OCI-LY7 (cell line): ENCODE data around the gene ARSK. TPM values are rescaled to one million over a fixed set of nuclear protein-coding genes. Genes with fewer than 3 reads are reported as not detected.

Experiments used
- BruUV-seq: library from RNA; stranded (reverse); fragments of 400-500 nt; replicated peaks from 2 replicates; lab custom pipeline; 2021; lab: Mats Ljungman, UMichigan
- CTCF ChIA-PET: fragments of 300-600 bp; sonication (Branson Sonifier 250); formaldehyde crosslinking; loops from one replicate; lab custom pipeline; 2022; ENCODE audit warnings: antibody characterized with exemption; ENCODE audit not compliant: unreplicated experiment; lab: Charles Lee
- POLR2A ChIA-PET: fragments of 300-600 bp; sonication (Branson Sonifier 250); formaldehyde crosslinking; loops from one replicate; lab custom pipeline; 2022; ENCODE audit warnings: antibody characterized with exemption; lab: Charles Lee
- DNase-seq: peaks from one replicate; pipeline ENCODE4 v3.0.0-alpha.2; 2015; ENCODE audit warnings: low spot score
- H2AFZ ChIP-seq: fragments of 200-600 bp; sonication (generic), shearing (Covaris generic); 2 replicates; pipeline ENCODE4 v1.6.1; 2014; ENCODE audit warnings: mild to moderate bottlenecking, antibody characterized with exemption, low read length, moderate library complexity
- H3K27ac ChIP-seq: fragments of 200-600 bp; sonication (generic); 2 replicates; pipeline ENCODE4 v1.5.1; 2014; ENCODE audit warnings: mixed run types, low read depth, mild to moderate bottlenecking, moderate library complexity, low read length, inconsistent platforms; ENCODE audit not compliant: poor library complexity, severe bottlenecking
- H3K36me3 ChIP-seq: fragments of 200-600 bp; sonication (generic); 2 replicates; pipeline ENCODE4 v1.6.1; 2014; ENCODE audit warnings: mild to moderate bottlenecking, antibody characterized with exemption, low read length, moderate library complexity, mixed read lengths; ENCODE audit not compliant: insufficient read depth
- H3K4me1 ChIP-seq: fragments of 200-600 bp; sonication (generic); 2 replicates; pipeline ENCODE4 v1.5.1; 2014; ENCODE audit warnings: mild to moderate bottlenecking, low read length; ENCODE audit not compliant: insufficient read depth, poor library complexity, severe bottlenecking
- H3K4me2 ChIP-seq: fragments of 200-600 bp; sonication (generic); 2 replicates; pipeline ENCODE4 v1.6.1; 2014; ENCODE audit warnings: mild to moderate bottlenecking, low read length
- H3K4me3 ChIP-seq: fragments of 200-600 bp; sonication (generic); 2 replicates; pipeline ENCODE4 v1.5.1; 2014; ENCODE audit warnings: mild to moderate bottlenecking, low read depth, low read length; ENCODE audit not compliant: poor library complexity, severe bottlenecking
- H3K79me2 ChIP-seq: fragments of 200-600 bp; sonication (generic); 2 replicates; pipeline ENCODE4 v1.6.1; 2016; ENCODE audit warnings: low read depth, mild to moderate bottlenecking, low read length, moderate library complexity, mixed read lengths; ENCODE audit not compliant: insufficient read depth
- H3K9me2 ChIP-seq: fragments of 200-600 bp; sonication (generic); 2 replicates; pipeline ENCODE4 v1.6.1; 2016; ENCODE audit warnings: mild to moderate bottlenecking, low read length, mixed read lengths; ENCODE audit not compliant: insufficient read depth
- H3K9me3 ChIP-seq: fragments of 200-600 bp; sonication (generic); 2 replicates; pipeline ENCODE4 v1.6.1; 2014; ENCODE audit warnings: mild to moderate bottlenecking, mixed run types, low read length, mixed read lengths
- H4K20me1 ChIP-seq: fragments of 200-600 bp; sonication (generic); 2 replicates; pipeline ENCODE4 v1.6.1; 2014; ENCODE audit warnings: mild to moderate bottlenecking, antibody characterized with exemption, low read length, moderate library complexity, mixed read lengths; ENCODE audit not compliant: insufficient read depth
- EZH2phosphoT487 ChIP-seq: fragments of 200-600 bp; sonication (generic); IDR thresholded peaks from 2 replicates; pipeline ENCODE4 v1.6.1; 2018; ENCODE audit warnings: low read depth, borderline replicate concordance, mild to moderate bottlenecking, mixed run types, antibody characterized with exemption, low read length, moderate library complexity, mixed read lengths
- intact Hi-C: fragments of 100-400 bp; cut with micrococcal nuclease; formaldehyde crosslinking; loops from one replicate; pipeline ENCODE4 v1.10.0; 2022; ENCODE audit not compliant: unreplicated experiment
- total RNA-seq, 2 experiments: library from RNA; depleted of rRNA in 1 of 2; stranded (reverse); fragments of >200 nt in 1 of 2; shearing (Covaris generic) in 1 of 2; gene quantifications; 2 replicates each; pipeline ENCODE4 v1.2.3, GENCODE V29; 2014 to 2022
- TF ChIP-seq, protein P1 (sequence below): fragments of 200-600 bp; sonication (generic); conservative IDR thresholded peaks from 2 replicates; pipeline ENCODE4 v1.5.1; 2014; ENCODE audit warnings: mild to moderate bottlenecking, antibody characterized with exemption, low read length, moderate library complexity, mixed read lengths

The ARSK gene
- total RNA-seq, 2 experiments from 2014 or later: 5.2 to 5.9 TPM

DNA sequence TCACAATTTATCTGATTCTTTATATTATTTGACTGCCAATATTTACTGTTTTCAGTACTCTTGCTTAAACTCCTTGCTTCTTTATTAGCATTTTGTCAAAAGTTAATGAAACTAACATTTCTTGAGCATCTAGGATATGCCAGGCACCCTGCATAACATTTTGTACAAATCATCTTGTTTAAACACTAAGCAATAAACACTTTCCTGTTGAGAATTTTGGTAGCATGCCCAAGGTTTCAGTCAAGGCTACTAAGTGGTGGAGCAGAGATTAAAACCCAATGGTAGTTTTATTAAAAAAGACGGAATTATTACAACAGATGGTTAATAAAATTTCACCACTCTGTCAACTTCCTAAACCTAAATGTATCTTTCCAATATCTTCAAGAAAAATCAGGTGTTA lies 43.3 kb upstream of the ARSK start:
- ChIA-PET CTCF (no interaction called here), POLR2A (interaction anchor here (0.6 kb wide), 1 partner anchor 10 kb away, joined by 3 read pairs; no protein-coding TSS in a partner anchor)
- no peak overlapping the region for H2AFZ ChIP-seq
- H3K79me2 ChIP-seq: no peaks in the 10 kb centered on the region
- TF ChIP-seq, protein P1, sequence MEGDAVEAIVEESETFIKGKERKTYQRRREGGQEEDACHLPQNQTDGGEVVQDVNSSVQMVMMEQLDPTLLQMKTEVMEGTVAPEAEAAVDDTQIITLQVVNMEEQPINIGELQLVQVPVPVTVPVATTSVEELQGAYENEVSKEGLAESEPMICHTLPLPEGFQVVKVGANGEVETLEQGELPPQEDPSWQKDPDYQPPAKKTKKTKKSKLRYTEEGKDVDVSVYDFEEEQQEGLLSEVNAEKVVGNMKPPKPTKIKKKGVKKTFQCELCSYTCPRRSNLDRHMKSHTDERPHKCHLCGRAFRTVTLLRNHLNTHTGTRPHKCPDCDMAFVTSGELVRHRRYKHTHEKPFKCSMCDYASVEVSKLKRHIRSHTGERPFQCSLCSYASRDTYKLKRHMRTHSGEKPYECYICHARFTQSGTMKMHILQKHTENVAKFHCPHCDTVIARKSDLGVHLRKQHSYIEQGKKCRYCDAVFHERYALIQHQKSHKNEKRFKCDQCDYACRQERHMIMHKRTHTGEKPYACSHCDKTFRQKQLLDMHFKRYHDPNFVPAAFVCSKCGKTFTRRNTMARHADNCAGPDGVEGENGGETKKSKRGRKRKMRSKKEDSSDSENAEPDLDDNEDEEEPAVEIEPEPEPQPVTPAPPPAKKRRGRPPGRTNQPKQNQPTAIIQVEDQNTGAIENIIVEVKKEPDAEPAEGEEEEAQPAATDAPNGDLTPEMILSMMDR: no peak
- no peak for TF ChIP-seq EZH2phosphoT487
- no peaks in the 10 kb centered on the region for H3K9me2 ChIP-seq
- no peaks in the 10 kb centered on the region for H4K20me1 ChIP-seq
- no peak overlapping the region for H3K4me3 ChIP-seq
- no peak overlapping the region for H3K27ac ChIP-seq
- H3K4me2 ChIP-seq: no peak overlapping the region
- H3K36me3 ChIP-seq: peaks cover 87% of the 10 kb centered on the region
- BruUV-seq: no TSS peak
- no peak for DNase-seq
- intact Hi-C loops: no loop called here
- no peaks in the 10 kb centered on the region for H3K9me3 ChIP-seq
- no peaks in the 10 kb centered on the region for H3K4me1 ChIP-seq

DNA sequence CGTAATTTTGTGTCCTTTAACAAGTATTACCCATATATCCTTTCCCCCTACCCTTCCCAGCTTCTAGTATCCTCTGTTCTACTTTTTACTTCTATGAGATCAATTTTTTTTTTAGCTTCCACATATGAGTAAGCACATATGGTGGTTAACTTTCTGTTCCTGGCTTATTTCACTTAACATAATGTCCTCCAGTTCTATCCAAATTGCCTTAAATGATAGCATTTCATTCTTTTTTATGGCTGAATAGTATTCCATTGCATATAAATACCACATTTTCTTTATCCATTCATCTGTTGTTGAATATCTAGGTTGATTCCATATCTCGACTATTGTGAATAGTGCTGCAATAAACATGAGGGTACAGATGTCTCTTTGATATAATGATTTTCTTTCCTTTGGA lies 36.5 kb upstream of the ARSK start:
- no peak for DNase-seq
- H3K4me3 ChIP-seq: no peak overlapping the region
- no peaks in the 10 kb centered on the region for H3K9me3 ChIP-seq
- peaks cover 92% of the 10 kb centered on the region for H3K36me3 ChIP-seq
- POLR2A ChIA-PET: interaction anchor here (0.8 kb wide), 1 partner anchor 12 kb away, joined by 4 read pairs; no protein-coding TSS in a partner anchor
- H3K27ac ChIP-seq: no peak overlapping the region
- intact Hi-C loops: no loop called here
- no peaks in the 10 kb centered on the region for H3K9me2 ChIP-seq
- H2AFZ ChIP-seq: no peak overlapping the region
- no peaks in the 10 kb centered on the region for H3K4me1 ChIP-seq
- H4K20me1 ChIP-seq: no peaks in the 10 kb centered on the region
- BruUV-seq: no TSS peak
- H3K79me2 ChIP-seq: no peaks in the 10 kb centered on the region
- TF ChIP-seq, protein P1: no peak
- no peak for TF ChIP-seq EZH2phosphoT487
- CTCF ChIA-PET: no interaction called here
- H3K4me2 ChIP-seq: no peak overlapping the region

DNA sequence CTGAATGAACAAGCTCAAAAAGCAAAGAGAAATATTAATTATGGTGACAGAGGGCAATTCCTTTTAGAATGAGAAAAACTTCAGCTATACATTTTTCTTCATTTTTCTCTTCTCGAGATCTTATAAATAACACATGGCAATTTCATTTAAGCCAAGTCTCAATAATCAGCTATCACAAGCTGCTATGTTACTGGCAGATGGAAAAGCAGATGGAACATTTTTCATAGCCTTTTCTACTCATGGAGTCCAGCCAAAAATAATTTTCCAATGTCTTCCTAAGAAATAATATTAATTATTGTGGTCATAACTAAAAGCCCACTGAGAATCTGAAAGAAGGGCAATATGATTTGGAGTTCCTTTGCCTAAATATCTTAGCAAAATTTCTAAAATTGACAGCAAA lies 35.8 kb upstream of the ARSK start:
- POLR2A ChIA-PET: interaction anchor here (0.7 to 1.0 kb wide), 3 partner anchors 13 to 233 kb away, joined by 3 to 4 read pairs (median 4); no protein-coding TSS in a partner anchor
- H3K9me3 ChIP-seq: no peaks in the 10 kb centered on the region
- H3K36me3 ChIP-seq: peaks cover 89% of the 10 kb centered on the region
- H3K4me2 ChIP-seq: no peak overlapping the region
- no peaks in the 10 kb centered on the region for H3K79me2 ChIP-seq
- H3K4me1 ChIP-seq: no peaks in the 10 kb centered on the region
- H2AFZ ChIP-seq: no peak overlapping the region
- CTCF ChIA-PET: no interaction called here
- no peak overlapping the region for H3K4me3 ChIP-seq
- no peak overlapping the region for H3K27ac ChIP-seq
- H3K9me2 ChIP-seq: no peaks in the 10 kb centered on the region
- intact Hi-C loops: no loop called here
- DNase-seq: no peak
- no peaks in the 10 kb centered on the region for H4K20me1 ChIP-seq
- TF ChIP-seq, protein P1: no peak
- no peak for TF ChIP-seq EZH2phosphoT487
- no TSS peak for BruUV-seq
